ENCODE results near the gene LUC7L3. TPM values are rescaled to one million over a fixed set of nuclear protein-coding genes. Genes with fewer than 3 reads are reported as not detected.

LUC7L3 gene
- total RNA-seq, result 100 to 1,000 TPM in 2 of 4 donors, 10 to 100 TPM in 2; 75.2 to 199 (median 140) TPM

DNA sequence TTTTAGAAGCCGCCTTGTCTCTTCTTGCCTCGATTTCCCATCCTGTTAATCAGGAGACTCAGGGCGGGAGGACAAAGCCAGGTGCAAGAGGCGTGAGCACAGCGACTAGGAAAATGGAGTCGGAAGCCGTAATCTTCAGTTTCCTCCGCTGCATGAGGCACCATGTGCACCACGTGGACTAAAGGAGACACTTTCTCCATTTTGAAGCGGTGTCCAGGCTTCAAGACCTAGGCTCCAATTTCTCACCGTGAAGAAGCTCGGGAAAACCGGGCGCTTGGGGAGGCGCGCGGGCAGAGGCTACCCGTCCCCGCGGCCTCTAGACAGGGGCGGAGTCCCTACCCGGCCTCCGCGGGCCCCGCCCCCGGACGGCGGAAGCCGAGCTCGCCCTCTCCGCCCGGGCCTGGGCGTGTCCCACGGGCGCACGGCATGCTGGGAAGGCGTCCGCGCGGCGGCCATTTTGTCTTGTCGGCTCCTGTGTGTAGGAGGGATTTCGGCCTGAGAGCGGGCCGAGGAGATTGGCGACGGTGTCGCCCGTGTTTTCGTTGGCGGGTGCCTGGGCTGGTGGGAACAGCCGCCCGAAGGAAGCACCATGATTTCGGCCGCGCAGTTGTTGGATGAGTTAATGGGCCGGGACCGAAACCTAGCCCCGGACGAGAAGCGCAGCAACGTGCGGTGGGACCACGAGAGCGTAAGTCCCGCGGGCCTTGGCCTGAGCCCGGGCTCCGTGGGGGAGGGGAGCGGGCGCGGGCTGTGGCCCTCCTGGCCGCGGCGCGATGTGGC is at the start of gene LUC7L3:
LUC7L3 (plus strand) TSS at position 460 of the 780 bp plus-strand sequence; CDS start at position 590, 130 bp downstream.
- peak; percentile 91 to 95 for DNase-seq
- WGBS, 2 donors, result 3 to 9% methylated on average over 14 to 48 of the region's 76 CpGs

DNA sequence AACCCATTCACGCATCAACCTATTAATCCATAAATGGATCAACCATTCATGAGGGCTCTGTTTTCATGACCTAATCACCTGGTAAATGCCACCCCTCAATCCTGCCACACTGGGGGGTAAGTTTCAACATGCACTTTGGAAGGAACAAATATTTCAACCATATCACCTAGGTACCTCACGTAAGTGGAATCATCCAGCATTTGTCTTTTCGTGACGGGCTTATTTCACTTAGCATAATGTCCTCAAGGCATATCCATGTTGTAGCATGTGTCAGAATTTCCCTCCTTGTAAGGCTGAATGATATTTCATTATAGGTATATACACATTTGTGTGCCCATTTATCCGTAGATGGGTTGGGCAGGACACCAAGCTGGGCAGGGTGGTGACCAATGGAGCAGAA is 47.3 kb upstream of the LUC7L3 start:
- H3K27ac ChIP-seq, result no peak overlapping the region
- no peaks in the 10 kb centered on the region for H3K4me1 ChIP-seq
- intact Hi-C loops (cut with DNase I), result no loop called here
- H3K27me3 ChIP-seq, result no peaks in the 10 kb centered on the region
- H3K36me3 ChIP-seq, result no peaks in the 10 kb centered on the region
- no peak for DNase-seq
- TF ChIP-seq, protein P1, sequence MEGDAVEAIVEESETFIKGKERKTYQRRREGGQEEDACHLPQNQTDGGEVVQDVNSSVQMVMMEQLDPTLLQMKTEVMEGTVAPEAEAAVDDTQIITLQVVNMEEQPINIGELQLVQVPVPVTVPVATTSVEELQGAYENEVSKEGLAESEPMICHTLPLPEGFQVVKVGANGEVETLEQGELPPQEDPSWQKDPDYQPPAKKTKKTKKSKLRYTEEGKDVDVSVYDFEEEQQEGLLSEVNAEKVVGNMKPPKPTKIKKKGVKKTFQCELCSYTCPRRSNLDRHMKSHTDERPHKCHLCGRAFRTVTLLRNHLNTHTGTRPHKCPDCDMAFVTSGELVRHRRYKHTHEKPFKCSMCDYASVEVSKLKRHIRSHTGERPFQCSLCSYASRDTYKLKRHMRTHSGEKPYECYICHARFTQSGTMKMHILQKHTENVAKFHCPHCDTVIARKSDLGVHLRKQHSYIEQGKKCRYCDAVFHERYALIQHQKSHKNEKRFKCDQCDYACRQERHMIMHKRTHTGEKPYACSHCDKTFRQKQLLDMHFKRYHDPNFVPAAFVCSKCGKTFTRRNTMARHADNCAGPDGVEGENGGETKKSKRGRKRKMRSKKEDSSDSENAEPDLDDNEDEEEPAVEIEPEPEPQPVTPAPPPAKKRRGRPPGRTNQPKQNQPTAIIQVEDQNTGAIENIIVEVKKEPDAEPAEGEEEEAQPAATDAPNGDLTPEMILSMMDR (IDR thresholded peaks at IDR 0.05), result no peak
- TF ChIP-seq POLR2A (IDR thresholded peaks at IDR 0.05), result no peak
- H3K9me3 ChIP-seq, result no peaks in the 10 kb centered on the region
- WGBS, 2 donors, result 96 to 97% methylated on average over 5 of the region's 5 CpGs
- no peak overlapping the region for H3K4me3 ChIP-seq (replicated peaks in 1 of 3)

More for the DNA sequence above, at the start of gene LUC7L3:
- TF ChIP-seq, protein P1 (IDR thresholded peaks at IDR 0.05), result no peak
- TF ChIP-seq POLR2A (IDR thresholded peaks at IDR 0.05), result peak; percentile 43 to 88
- no peaks in the 10 kb centered on the region for H3K36me3 ChIP-seq
- peak within 1 kb of the TSS; percentile 96 to 99 (median 96) for H3K27ac ChIP-seq
- intact Hi-C loops (cut with DNase I), result no loop called here
- no peaks in the 10 kb centered on the region for H3K27me3 ChIP-seq
- peaks cover 22 to 29% of the 10 kb centered on the region in 2 donors for H3K4me1 ChIP-seq
- no peaks in the 10 kb centered on the region for H3K9me3 ChIP-seq
- peak within 1 kb of the TSS; percentile 56 to 76 (median 61) for H3K4me3 ChIP-seq (replicated peaks in 1 of 3)

DNA sequence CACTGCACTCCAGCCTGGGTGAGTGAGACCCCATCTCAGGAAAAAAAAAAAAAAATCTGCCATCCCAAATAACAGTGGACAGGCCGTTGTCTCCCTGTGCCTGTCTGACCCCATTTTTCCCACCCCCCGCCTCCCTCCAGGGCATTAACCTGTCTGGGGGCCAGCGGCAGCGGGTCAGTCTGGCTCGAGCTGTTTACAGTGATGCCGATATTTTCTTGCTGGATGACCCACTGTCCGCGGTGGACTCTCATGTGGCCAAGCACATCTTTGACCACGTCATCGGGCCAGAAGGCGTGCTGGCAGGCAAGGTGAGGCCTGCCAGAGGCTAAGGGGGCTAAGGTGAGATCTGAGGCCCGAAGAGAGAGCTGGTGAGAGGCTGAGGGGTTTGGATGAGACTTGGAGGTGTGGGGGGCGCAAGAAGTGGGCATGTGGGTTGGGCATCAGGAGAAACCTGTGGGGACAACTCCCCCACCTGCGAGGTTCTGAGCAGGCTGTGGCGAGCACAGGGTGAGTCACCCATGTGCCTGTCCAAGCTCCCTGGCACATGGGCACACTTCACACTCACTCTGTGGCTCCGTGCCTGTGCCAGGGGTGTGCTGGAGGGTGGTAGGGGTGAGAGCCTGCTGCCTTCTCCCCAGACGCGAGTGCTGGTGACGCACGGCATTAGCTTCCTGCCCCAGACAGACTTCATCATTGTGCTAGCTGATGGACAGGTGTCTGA is 46.4 kb upstream of the LUC7L3 start:
- TF ChIP-seq, protein P1 (IDR thresholded peaks at IDR 0.05), result no peak
- no peak for TF ChIP-seq POLR2A (IDR thresholded peaks at IDR 0.05)
- Histone ChIP-seq H3K27me3 (no peaks in the 10 kb centered on the region), H3K9me3 (no peaks in the 10 kb centered on the region), H3K4me1 (no peaks in the 10 kb centered on the region), H3K4me3 (replicated peaks in 1 of 3) (no peak overlapping the region), H3K27ac (no peak overlapping the region), H3K36me3 (no peaks in the 10 kb centered on the region)
- no peak for DNase-seq
- intact Hi-C loops (cut with DNase I), result no loop called here
- 95% methylated on average over 16 to 20 of the region's 20 CpGs for WGBS, 2 donors

DNA sequence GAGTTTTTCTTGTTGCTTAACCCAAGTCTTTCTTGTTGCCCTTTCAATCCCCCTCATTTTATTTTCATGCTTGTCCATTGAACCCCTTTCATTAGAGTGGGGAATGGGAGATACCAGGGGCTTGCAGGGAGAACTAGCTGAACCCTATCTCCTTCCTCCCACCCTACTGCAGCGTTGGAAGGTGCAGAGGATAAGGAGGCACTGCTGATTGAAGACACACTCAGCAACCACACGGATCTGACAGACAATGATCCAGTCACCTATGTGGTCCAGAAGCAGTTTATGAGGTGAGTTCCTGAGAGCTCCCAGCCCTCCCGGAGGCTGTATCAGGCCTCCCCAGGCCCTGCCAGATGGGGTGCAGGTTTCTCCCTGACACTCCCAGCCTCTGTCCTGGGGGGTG is 44.2 kb upstream of the LUC7L3 start:
- intact Hi-C loops (cut with DNase I), result no loop called here
- Histone ChIP-seq H3K27ac (no peak overlapping the region), H3K27me3 (no peaks in the 10 kb centered on the region), H3K4me1 (no peaks in the 10 kb centered on the region), H3K9me3 (no peaks in the 10 kb centered on the region), H3K36me3 (no peaks in the 10 kb centered on the region), H3K4me3 (replicated peaks in 1 of 3) (no peak overlapping the region)
- TF ChIP-seq, protein P1 (IDR thresholded peaks at IDR 0.05), result no peak
- no peak for TF ChIP-seq POLR2A (IDR thresholded peaks at IDR 0.05)
- WGBS, 2 donors, result 59 to 68% methylated on average over 3 of the region's 3 CpGs
- no peak for DNase-seq

DNA sequence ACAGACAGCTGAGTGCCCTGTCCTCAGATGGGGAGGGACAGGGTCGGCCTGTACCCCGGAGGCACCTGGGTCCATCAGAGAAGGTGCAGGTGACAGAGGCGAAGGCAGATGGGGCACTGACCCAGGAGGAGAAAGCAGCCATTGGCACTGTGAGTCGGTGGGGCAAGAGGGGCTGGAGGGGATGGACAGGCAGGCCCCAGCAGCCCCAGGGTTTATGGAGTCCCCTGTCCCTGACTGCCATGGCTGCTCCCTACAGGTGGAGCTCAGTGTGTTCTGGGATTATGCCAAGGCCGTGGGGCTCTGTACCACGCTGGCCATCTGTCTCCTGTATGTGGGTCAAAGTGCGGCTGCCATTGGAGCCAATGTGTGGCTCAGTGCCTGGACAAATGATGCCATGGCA is 43.8 kb upstream of the LUC7L3 start:
- Histone ChIP-seq H3K9me3 (no peaks in the 10 kb centered on the region), H3K27ac (no peak overlapping the region), H3K4me1 (no peaks in the 10 kb centered on the region), H3K36me3 (no peaks in the 10 kb centered on the region), H3K27me3 (no peaks in the 10 kb centered on the region), H3K4me3 (replicated peaks in 1 of 3) (no peak overlapping the region)
- intact Hi-C loops (cut with DNase I), result no loop called here
- TF ChIP-seq POLR2A (IDR thresholded peaks at IDR 0.05), result no peak
- TF ChIP-seq, protein P1 (IDR thresholded peaks at IDR 0.05), result no peak
- DNase-seq, result no peak
- 95 to 99% methylated on average over 7 of the region's 7 CpGs for WGBS, 2 donors

Data from thyroid gland (tissue), 4 donors.